ENCODE data around the gene NEUROD1.

The NEUROD1 gene

GRCh38 chr2:181679544-181679979 lies 755 bp downstream of the NEUROD1 start:
- DNase-seq: no peak

GRCh38 chr2:181678861-181679543 lies 1.3 kb downstream of the NEUROD1 start:
- DNase-seq: no peak

GRCh38 chr2:181677912-181678586 lies 2.3 kb downstream of the NEUROD1 start:
- DNase-seq: peak; percentile 79 to 92 (median 88)

GRCh38 chr2:181675254-181675653 lies 5.1 kb downstream of the NEUROD1 start:
- DNase-seq: no peak

- no peak for DNase-seq
Measured at GRCh38 chr2:181674461-181674860, 5.9 kb downstream of the NEUROD1 start.

- no peak for DNase-seq
Measured at GRCh38 chr2:181673173-181673572, 7.1 kb downstream of the NEUROD1 start.

GRCh38 chr2:181672255-181673008 lies 7.9 kb downstream of the NEUROD1 start:
- DNase-seq: no peak

- DNase-seq: no peak
Measured at GRCh38 chr2:181670632-181671031, 9.7 kb downstream of the NEUROD1 start.

GRCh38 chr2:181667234-181667633 lies 13.1 kb downstream of the NEUROD1 start:
- DNase-seq: no peak

GRCh38 chr2:181662287-181662686 lies 18.0 kb downstream of the NEUROD1 start:
- DNase-seq: no peak

GRCh38 chr2:181660181-181660580 lies 20.1 kb downstream of the NEUROD1 start:
- no peak for DNase-seq

GRCh38 chr2:181658444-181658843 lies 21.9 kb downstream of the NEUROD1 start:
- no peak for DNase-seq

GRCh38 chr2:181657379-181657778 lies 22.9 kb downstream of the NEUROD1 start:
- DNase-seq: no peak

GRCh38 chr2:181656450-181657291 lies 23.6 kb downstream of the NEUROD1 start, which contains the start of gene CERKL:
Gene CERKL (minus strand): TSS chr2:181657105. CDS start chr2:181657006, 99 bp downstream.
- peak; percentile 50 to 69 (median 59) for DNase-seq

GRCh38 chr2:181655519-181655918 lies 24.8 kb downstream of the NEUROD1 start:
- DNase-seq: no peak

GRCh38 chr2:181649436-181649979 lies 30.8 kb downstream of the NEUROD1 start:
- no peak for DNase-seq

GRCh38 chr2:181648478-181649155 lies 31.7 kb downstream of the NEUROD1 start:
- no peak for DNase-seq

GRCh38 chr2:181646415-181646987 lies 33.8 kb downstream of the NEUROD1 start:
- no peak for DNase-seq

GRCh38 chr2:181643151-181643550 lies 37.2 kb downstream of the NEUROD1 start:
- DNase-seq: no peak

- no peak for DNase-seq
Measured at GRCh38 chr2:181642086-181642485, 38.2 kb downstream of the NEUROD1 start.

- no peak for DNase-seq
Measured at GRCh38 chr2:181639686-181640085, 40.6 kb downstream of the NEUROD1 start.

All from suppressor macrophage treated with lipopolysaccharide for 1 hour (primary cell).